ENCODE measurements around the gene MICU1.
"Not testable (repeated sequence)": the region's sequence is repeated elsewhere in the genome, so short reads cannot be mapped to it uniquely, and the experiment has no call there.

Gene MICU1

DNA sequence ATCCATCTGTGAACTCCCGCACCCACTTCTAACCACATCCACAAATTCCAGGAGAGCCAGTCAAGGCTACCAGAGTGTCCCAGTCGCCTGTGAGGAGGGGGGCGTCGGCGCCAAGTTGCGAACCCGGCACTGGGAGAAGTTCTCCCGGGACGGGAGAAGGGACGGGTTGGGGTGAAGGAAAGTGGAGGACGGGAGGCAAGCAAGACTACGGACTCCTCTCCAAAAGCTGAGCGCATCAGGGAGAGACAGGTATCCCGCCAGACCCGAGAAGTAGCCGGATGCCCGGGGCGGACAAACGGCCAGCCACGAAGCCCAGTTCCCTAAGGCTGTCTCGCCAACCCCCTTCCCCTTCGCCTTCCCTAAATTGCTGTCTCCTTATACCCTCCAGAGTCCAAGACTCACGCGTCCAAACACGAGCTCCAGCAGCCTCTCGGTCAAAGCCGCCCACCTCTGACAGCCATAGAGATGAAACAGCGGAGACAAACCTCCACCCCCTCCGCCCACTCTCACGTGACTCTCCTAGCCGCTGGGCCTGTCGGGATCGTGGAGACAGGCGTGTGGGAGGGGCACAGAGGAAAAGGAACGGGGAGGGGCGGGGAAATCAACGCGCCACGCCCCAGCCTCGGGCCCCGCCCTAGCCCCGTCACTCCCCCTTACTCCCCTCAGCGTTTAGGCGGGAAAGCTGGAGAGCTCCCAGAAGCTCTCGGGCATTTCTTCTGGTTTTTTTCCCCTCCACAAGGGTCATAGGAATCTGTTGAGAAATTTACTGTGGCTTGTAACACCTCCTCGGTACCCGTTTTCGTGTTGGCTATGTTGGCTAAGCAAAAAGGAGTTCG, at the start of gene MICU1:
Gene MICU1, minus strand, starts transcription at position 472 of the 836 bp plus-strand sequence. CDS start 59,286 bp downstream, outside the sequence.
- peak; percentile 90 for DNase-seq (ENCODE audit: low read depth)

GRCh38 chr10:72674174-72674573, 48.3 kb upstream of the MICU1 start:
- not testable (repeated sequence) for DNase-seq (ENCODE audit: low read depth)

DNA sequence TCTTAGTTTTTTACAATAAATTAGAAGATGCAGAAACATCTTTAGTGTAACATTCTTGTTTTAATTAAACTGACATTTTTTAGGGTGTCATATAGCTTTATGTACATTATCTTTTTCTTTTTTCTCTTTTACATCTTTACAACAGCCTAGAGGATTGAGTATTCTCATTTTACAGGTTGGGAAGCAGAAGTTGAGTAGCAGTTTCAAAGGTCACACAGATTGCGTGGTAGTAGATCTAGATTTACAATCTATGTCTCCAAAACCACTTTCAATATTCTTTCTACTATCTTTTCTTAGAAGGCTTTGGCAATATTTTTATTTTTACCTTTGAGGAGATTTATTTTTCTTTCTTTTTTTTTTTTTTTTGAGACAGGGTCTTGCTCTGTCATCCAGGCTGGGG, 47.4 kb upstream of the MICU1 start:
- no peak for DNase-seq (ENCODE audit: low read depth)

DNA sequence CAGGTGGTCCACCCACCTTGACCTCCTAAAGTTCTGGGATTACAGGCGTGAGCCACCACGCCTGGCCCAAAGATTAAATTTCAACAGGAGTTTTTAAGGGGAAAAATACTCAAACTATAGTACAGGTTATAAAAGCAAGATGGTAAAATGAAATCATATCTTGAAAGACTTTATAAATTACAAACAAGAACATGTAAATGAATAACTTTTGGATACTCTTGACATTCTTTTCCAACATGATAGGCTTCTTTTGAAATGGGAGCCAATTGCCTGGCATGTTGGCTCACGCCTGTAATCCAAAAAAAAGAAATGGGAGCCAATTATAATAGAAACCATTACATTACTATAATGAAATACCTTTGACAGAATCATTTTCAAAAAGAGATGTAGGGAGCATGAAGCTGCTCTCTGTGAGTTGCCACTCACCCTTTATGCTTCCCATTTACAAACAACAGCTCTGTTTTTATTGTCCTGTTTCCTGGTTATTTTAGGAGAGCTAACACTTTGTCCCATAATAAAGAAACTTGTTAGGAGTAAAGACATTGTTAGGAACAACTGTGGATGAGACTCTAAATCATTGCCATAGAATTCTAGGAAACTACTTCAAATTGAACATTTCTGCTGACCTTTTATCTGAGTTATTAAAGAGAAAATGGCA, 41.5 kb upstream of the MICU1 start:
- no peak for DNase-seq (ENCODE audit: low read depth)

GRCh38 chr10:72665925-72666324, 40.0 kb upstream of the MICU1 start:
- peak; percentile 61 for DNase-seq (ENCODE audit: low read depth)

- peak; percentile 54 for DNase-seq (ENCODE audit: low read depth)
Observed at GRCh38 chr10:72663971-72664370, 38.1 kb upstream of the MICU1 start.

GRCh38 chr10:72661431-72661830, 35.6 kb upstream of the MICU1 start:
- DNase-seq (ENCODE audit: low read depth): no peak

DNA sequence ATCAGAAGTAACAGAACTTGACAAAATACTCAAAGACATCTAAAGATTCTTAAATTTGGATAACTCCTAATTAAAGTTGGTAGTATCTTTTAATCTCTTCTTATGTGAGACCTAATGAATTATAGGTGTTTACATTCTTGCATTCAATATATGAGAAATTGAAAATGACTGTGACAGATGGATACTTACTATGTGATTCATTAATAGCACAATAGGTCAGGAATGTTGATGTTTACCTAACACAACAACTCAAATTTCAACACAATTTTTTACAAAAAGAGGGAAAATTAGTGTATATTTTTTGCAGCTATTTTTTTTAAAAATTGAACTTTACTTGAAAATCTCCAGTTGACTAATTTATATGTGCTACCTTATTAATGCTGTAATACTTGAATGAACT, 34.3 kb upstream of the MICU1 start:
- DNase-seq (ENCODE audit: low read depth): no peak

- DNase-seq (ENCODE audit: low read depth): peak; percentile 32
Observed at GRCh38 chr10:72659694-72660093, 33.8 kb upstream of the MICU1 start.

DNA sequence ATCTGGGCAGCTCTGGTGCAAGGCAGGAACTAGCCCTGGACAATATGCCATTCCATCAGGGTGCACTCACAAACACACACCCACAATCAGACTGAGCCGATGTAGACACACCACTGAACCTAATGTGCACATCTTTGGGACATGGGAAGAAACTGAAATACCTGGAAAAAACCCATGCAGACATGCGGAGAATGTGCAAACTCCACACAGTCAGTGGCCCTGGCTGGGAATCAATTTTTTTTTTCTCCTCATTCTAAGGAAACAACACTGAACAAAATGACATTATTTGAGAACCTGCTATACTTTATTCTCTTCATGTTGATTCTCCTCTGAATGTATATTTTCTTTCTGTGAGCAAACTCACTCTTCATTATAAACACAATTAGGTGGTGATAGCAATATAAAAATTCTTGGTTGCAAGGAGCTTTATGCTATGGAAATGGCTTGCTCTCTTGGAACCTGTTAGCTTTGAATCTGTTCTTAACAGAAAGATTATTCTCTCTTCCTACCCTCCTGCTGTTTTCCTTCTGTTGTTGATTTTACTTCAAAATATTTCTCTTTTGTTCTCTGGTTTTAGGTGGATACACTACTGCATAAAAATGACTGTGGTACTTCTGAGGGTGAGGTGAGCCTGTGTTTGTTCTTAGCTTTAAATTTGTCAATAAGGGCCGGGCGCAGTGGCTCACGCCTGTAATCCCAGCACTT, 33.0 kb upstream of the MICU1 start:
- no peak for DNase-seq (ENCODE audit: low read depth)

- no peak for DNase-seq (ENCODE audit: low read depth)
Observed at GRCh38 chr10:72654720-72655119, 28.8 kb upstream of the MICU1 start.

- DNase-seq (ENCODE audit: low read depth): peak; percentile 25
Observed at GRCh38 chr10:72653383-72654096, 27.7 kb upstream of the MICU1 start.

- no peak for DNase-seq (ENCODE audit: low read depth)
Observed at GRCh38 chr10:72649291-72649690, 23.4 kb upstream of the MICU1 start.

- no peak for DNase-seq (ENCODE audit: low read depth)
Observed at GRCh38 chr10:72648301-72648700, 22.4 kb upstream of the MICU1 start.

DNA sequence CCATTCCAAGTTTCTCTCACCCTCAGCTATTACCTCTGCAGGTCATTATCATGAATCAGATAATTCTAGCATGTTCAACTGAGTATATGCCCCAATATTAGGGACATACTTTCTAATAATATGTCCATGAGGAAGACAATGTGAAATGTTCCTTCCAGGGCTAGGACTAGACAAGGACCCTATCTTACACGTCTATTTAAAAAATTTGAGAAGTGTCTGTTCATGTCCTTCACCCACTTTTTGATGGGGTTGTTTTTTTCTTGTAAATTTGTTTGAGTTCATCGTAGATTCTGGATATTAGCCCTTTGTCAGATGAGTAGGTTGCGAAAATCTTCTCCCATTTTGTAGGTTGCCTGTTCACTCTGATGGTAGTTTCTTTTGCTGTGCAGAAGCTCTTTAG, 21.1 kb upstream of the MICU1 start:
- not testable (repeated sequence) for DNase-seq (ENCODE audit: low read depth)

DNA sequence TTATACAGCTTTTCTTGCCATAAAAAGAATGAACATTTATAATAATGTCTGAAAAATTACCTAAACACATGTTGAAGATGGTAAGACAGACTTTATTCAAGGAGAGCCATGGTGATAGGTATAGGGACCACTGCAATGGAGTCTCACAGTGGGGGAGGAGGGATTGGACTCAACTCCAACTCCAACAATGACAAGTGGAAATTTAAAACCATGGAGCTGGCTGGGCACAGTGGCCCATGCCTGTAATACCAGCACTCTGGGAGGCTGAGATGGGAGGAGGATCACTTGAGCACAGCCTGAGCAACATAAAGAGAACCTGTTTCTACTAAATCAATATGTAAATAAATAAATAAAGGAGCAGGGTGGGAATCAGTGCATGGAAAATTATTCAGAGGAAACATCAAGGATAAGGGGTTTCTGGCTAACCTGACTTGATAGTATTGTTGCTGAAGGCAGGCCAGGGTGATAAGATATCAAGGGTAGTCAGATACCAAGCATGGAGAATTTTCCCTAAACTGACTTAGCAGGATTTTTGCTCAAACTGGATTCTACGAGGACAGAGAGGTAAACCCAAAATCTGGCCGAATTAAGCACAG, 19.5 kb upstream of the MICU1 start:
- no peak for DNase-seq (ENCODE audit: low read depth)

- no peak for DNase-seq (ENCODE audit: low read depth)
Observed at GRCh38 chr10:72642318-72642717, 16.4 kb upstream of the MICU1 start.

GRCh38 chr10:72639441-72639873, 13.6 kb upstream of the MICU1 start:
- DNase-seq (ENCODE audit: low read depth): no peak

- no peak for DNase-seq (ENCODE audit: low read depth)
Observed at GRCh38 chr10:72638586-72639440, 12.9 kb upstream of the MICU1 start.

GRCh38 chr10:72637398-72637857, 11.5 kb upstream of the MICU1 start:
- DNase-seq (ENCODE audit: low read depth): peak; percentile 80

DNA sequence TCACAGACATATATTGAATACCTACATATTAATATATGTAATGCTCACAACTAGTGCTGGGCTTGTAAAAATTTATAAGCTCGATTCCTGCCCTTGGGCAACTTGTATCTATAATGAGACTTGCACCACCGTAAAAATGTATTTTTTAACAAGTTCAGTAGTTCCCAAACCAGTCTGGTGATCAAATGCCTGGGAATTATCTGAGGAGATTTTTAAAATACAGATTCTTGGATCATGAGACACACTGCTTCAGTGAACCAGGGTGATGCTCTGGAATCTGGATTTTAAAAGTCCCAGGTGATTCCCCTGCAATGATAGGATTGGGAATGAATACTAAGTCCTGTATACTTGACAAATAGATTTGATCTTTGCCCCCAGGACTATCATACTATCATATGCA, 4.3 kb upstream of the MICU1 start:
- no peak for DNase-seq (ENCODE audit: low read depth)
